ENCODE results near the gene FABP3.

GRCh38 chr1:31373056-31373896 is at the start of gene FABP3:
- TF ChIP-seq CTCF (IDR thresholded peaks at IDR 0.05 in 4 of 5, conservative IDR thresholded peaks at IDR 0.05 in 1 of 5) (peak in 1 of 5 experiments; percentile 25), POLR2A (IDR thresholded peaks at IDR 0.05) (peak; percentile 65 to 79)
